Forelimb muscle (tissue), 1 donor: ENCODE data around the gene ZC3H12C. TPM values are rescaled to one million over a fixed set of nuclear protein-coding genes. Genes with fewer than 3 reads are reported as not detected.

Experiments
- DNase-seq: peaks from one replicate; pipeline ENCODE4 v3.0.0-alpha.2; 2013; ENCODE audit warnings: low read depth
- polyA plus RNA-seq: library from polyadenylated mRNA; unstranded; fragments of 120-200 nt; gene quantifications from one replicate; pipeline ENCODE4 v1.2.1, GENCODE V29; 2013; ENCODE audit not compliant: insufficient read length

The ZC3H12C gene
- polyA plus RNA-seq, 1 donor: 9.0 TPM

- DNase-seq: no peak
Measured at GRCh38 chr11:110148775-110149744, 55.9 kb downstream of the ZC3H12C start.

- DNase-seq: no peak
Measured at GRCh38 chr11:110152199-110152598, 59.0 kb downstream of the ZC3H12C start.

DNA sequence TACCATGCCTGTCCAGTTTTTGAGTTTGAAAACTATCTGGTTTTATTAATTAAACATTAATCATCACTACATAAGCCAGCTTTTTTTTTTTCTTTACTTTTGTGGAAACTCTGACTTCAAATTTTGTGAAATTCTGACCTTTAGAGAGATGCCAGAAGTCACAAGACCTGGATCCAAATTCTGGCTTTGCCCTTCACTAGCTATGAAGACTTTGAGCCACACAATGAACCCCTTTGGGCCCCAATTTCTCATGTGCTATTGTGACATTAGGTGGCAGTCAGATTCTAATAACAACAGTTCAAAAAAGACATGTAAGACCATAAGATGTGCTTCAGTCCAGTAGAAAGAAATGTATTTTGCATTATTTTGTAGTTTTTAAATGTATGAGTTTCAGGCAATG is 60.3 kb downstream of the ZC3H12C start:
- DNase-seq: no peak

GRCh38 chr11:110156503-110156902 is 63.3 kb downstream of the ZC3H12C start:
- DNase-seq: no peak

DNA sequence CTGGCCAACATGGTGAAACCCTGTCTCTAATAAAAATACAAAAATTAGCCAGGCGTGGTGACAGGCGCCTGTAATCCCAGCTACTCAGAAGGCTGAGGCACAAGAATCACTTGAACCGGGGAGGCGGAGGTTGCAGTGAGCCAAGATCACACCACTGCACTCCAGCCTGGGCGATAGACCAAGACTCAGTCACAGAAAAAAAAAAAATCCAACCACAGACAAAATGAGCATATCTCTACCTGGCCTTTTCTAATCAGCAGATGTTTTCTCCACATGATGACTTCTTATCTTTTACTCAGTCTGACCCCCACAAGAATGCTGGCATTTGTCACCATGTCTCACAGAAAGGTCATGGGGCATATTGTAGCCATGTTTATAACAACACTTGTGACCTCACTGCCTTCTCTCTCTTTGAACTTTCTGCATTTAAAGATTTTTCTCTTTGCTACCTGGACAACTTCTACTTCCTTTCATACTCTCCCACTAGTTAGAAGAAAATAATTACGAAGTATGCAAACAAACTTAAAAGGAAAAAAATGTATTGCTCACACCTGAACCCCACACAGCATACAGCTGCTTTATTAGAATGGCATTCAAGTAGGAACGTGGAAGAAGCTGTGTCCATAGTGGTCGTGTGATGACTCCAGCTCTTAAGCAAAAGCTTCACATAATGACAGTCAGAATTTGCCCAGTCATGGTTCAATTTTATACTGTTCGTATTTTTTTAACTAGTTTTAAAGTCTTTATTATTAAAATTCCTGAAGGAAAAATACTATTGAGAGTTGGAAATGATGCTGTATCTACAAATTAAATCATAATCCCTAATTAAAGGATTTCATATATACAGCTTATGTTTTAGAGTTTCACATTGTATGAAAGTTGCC is 65.4 kb downstream of the ZC3H12C start:
- no peak for DNase-seq

DNA sequence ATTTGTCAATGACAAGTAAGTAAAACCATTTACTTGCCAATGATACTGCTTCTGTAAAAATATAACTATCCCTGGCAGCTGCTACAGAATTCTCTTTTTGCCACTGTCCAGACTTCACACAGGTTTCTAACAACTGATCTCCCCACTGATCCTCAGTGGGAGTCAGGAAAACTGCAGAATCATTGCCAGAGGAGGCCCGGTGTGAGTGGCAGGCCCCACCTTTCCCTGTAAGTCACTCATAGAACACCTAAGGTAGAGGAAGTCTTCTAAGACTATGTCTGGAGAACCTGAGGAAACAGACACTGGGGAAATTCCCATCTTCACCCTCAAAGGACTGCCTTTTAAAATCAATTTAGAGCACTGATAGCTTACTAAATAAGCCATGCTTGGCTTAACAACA is 66.3 kb downstream of the ZC3H12C start:
- DNase-seq: no peak

- no peak for DNase-seq
Measured at GRCh38 chr11:110160016-110160415, 66.8 kb downstream of the ZC3H12C start.

GRCh38 chr11:110160437-110160836 is 67.2 kb downstream of the ZC3H12C start:
- no peak for DNase-seq

DNA sequence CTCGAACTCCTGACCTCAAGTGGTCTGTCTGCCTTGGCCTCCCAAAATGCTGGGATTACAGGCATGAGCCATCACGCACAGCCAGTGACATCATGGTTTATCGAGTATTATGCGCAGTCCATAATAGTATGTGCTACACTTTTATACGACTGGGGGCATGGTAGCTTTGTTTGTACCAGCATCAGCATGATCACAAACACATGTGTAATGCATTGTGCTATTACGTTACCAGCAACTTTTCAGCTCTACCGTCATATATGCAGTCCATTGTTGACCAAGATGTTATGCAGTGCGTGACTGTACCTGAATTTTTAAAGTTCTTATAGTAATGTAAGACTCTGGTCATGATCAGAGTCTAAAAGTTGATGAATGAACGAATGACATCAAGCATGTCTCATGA is 67.9 kb downstream of the ZC3H12C start:
- no peak for DNase-seq

DNA sequence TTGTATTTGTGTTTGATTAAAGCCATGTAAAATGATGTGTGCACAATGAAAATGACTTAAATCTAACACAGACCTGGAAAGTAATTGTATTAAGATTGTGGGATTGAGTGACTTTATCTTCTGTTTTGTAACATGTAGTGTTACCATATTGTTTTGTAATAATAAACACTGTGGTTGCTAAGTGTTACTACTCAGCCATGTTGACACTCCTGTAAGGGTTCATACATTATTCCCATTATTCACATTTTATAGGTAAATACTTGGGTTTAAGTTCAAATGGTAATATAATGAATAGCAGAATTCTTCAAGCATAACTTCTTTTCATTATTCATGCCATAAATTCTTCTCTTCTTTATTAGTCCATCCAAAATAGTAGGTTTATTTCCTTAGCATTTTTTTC is 69.0 kb downstream of the ZC3H12C start:
- DNase-seq: no peak

DNA sequence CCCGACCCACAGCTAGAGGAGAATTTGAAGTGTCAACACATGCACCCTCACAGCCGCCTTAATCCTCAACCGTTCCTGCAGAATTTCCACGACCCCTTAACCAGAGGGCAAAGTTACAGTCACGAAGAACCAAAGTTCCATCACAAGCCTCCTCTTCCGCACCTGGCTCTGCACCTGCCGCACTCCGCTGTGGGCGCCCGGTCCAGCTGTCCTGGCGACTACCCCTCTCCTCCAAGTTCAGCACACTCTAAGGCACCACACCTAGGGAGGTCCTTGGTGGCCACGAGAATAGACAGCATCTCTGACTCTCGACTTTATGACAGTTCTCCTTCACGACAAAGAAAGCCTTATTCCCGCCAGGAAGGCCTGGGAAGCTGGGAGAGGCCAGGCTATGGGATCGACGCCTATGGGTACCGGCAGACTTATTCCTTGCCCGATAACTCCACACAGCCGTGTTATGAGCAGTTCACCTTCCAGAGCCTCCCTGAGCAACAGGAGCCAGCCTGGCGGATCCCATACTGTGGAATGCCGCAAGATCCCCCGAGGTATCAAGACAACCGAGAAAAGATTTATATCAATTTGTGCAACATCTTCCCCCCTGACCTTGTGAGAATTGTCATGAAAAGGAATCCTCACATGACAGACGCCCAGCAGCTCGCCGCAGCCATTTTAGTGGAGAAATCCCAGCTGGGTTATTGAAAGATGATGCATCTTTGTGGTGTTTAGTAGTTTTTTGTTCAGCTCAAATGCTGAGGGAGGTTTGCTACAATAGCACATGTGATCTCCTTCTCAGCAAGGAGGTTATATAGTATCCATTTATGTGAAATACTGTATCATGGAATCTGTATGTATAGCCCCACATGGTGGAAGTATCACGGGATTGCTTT is 72.1 kb downstream of the ZC3H12C start:
- DNase-seq: no peak

- no peak for DNase-seq
Measured at GRCh38 chr11:110168033-110168803, 75.0 kb downstream of the ZC3H12C start.

- no peak for DNase-seq
Measured at GRCh38 chr11:110169738-110170137, 76.5 kb downstream of the ZC3H12C start.

- DNase-seq: no peak
Measured at GRCh38 chr11:110172468-110173065, 79.4 kb downstream of the ZC3H12C start.

- DNase-seq: peak; percentile 16
Measured at GRCh38 chr11:110173811-110174644, 80.8 kb downstream of the ZC3H12C start.

DNA sequence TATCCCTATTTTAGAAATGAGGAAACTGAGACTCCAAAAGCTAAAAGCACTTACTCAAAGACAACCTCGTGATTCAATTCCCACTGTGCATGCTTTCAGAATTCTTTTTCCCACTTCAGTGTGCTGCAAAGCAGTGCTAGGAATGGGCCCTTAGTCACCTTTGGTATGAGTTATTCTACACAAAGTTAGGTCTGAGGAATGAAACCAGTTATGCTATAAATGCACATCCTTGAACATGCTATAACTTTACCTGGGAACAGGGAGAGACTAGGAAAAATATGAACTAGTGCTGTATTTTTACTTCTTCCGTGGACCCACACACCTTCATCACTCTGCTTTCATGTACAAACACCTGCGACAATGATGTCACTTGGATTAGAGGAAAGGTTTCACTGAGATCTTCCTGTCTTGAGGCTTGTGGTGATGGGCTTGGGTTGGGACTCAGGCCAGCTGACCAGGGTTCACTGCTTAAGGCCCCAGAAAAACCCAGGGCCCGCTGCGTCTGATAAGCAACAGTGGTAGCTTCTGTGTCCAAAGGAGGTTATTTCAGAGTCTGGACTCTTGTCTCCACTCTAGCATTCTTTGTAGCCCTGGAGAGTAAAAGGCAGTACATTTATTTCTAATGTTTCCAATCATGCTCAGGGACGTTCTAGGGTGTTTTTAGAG is 81.6 kb downstream of the ZC3H12C start:
- DNase-seq: no peak

- DNase-seq: no peak
Measured at GRCh38 chr11:110176366-110177085, 83.3 kb downstream of the ZC3H12C start.

DNA sequence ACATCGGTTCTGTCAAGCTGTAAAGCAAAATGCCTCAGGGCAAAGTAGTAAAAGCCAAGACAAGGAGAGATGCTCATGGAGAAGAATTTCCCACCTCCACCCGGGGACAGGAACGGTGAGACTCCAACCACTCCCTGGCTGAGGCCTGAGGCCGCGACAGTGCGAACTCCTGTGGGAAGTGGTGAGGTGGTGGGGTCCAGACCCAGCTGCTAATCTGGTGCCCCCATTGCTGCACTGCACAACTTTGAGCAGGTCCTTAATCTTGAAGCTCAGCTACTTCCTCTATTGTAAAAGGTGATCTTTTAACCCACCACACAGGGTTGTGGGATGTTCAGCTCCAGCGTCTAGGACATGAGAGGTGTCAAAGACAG is 83.9 kb downstream of the ZC3H12C start:
- DNase-seq: no peak
